H1 (cell line): ENCODE results near the gene RAB22A. TPM values are rescaled to one million over a fixed set of nuclear protein-coding genes. Genes with fewer than 3 reads are reported as not detected.

Source experiments
- CTCF ChIA-PET: fragments of 300-600 bp; sonication (Branson Sonifier 250); formaldehyde crosslinking; loops from one replicate; lab custom pipeline; 2021; ENCODE audit not compliant: partially characterized antibody; lab: Charles Lee
- POLR2A ChIA-PET: fragments of 300-600 bp; sonication (Branson Sonifier 250); formaldehyde crosslinking; loops from one replicate; lab custom pipeline; 2021; ENCODE audit warnings: inconsistent platforms; ENCODE audit not compliant: partially characterized antibody; lab: Charles Lee
- DNase-seq, 2 experiments: peaks; one replicate each; pipeline versions ENCODE4 v3.0.0 to v3.0.0-alpha.2; 2010 to 2022; ENCODE audit warnings: low spot score in 2 of 2, low read depth in 1 of 2, mixed read lengths in 1 of 2
- FAIRE-seq: peaks from 2 replicates; lab custom pipeline; 2011; peaks lifted over from hg19 to GRCh38; lab: Jason Lieb, UNC
- H2AFZ ChIP-seq: 2 replicates; pipeline ENCODE4 v1.8.1; 2012; ENCODE audit warnings: low read length, inconsistent platforms
- H2AK5ac ChIP-seq: 2 replicates; pipeline ENCODE4 v1.6.1; 2013; ENCODE audit warnings: low read depth, low read length
- H2BK120ac ChIP-seq: replicated peaks from 2 replicates; pipeline ENCODE3; 2013; ENCODE audit warnings: low read depth, low read length, inconsistent platforms
- H2BK12ac ChIP-seq: 2 replicates; pipeline ENCODE4 v1.6.1; 2013; ENCODE audit warnings: low read depth, low read length
- H2BK15ac ChIP-seq: 2 replicates; pipeline ENCODE4 v1.6.1; 2013; ENCODE audit warnings: low read length
- H2BK20ac ChIP-seq: 2 replicates; pipeline ENCODE4 v1.6.1; 2013; ENCODE audit warnings: low read length
- H2BK5ac ChIP-seq: 2 replicates; pipeline ENCODE4 v1.6.1; 2013; ENCODE audit warnings: low read depth, low read length
- H3K14ac ChIP-seq: 2 replicates; pipeline ENCODE4 v1.6.1; 2013; ENCODE audit warnings: inconsistent platforms; ENCODE audit not compliant: insufficient read length
- H3K18ac ChIP-seq: 2 replicates; pipeline ENCODE4 v1.6.1; 2013; ENCODE audit warnings: low read length; ENCODE audit errors: extremely low read depth
- H3K23ac ChIP-seq: 2 replicates; pipeline ENCODE4 v1.6.1; 2013; ENCODE audit warnings: inconsistent platforms; ENCODE audit not compliant: insufficient read length
- H3K23me2 ChIP-seq: 2 replicates; pipeline ENCODE4 v1.6.1; 2013; ENCODE audit warnings: low read depth, low read length
- H3K27ac ChIP-seq: 2 replicates; pipeline ENCODE4 v1.6.1; 2011; ENCODE audit warnings: low read depth, low read length, inconsistent platforms
- H3K27me3 ChIP-seq, 4 experiments: replicated peaks in 1 of 4; 1 replicate in 1 of 4; 2 replicates in 3 of 4; pipeline versions ENCODE4 v1.6.1 to v1.8.1; 2011 to 2013; ENCODE audit warnings: low read length in 3 of 4, mild to moderate bottlenecking in 3 of 4, inconsistent platforms in 2 of 4, mixed read lengths in 2 of 4, moderate library complexity in 1 of 4; ENCODE audit not compliant: control insufficient read depth in 3 of 4, insufficient read depth in 3 of 4; ENCODE audit errors: extremely low read depth in 1 of 4
- H3K36me3 ChIP-seq, 4 experiments: 2 replicates each; pipeline versions ENCODE4 v1.6.1 to v1.8.1; 2011 to 2013; ENCODE audit warnings: mild to moderate bottlenecking in 4 of 4, low read length in 3 of 4, moderate library complexity in 2 of 4, control low read depth in 1 of 4, inconsistent platforms in 1 of 4; ENCODE audit not compliant: insufficient read depth in 4 of 4, control insufficient read depth in 2 of 4
- H3K4ac ChIP-seq: replicated peaks from 2 replicates; pipeline ENCODE3; 2013; ENCODE audit warnings: low read length, low read depth, mixed read lengths, inconsistent platforms; ENCODE audit not compliant: insufficient read length
- H3K4me1 ChIP-seq, 4 experiments: replicated peaks in 1 of 4; 1 replicate in 1 of 4; 2 replicates in 3 of 4; pipeline versions ENCODE4 v1.6.1 to v1.8.1; 2011 to 2013; ENCODE audit warnings: low read length in 3 of 4, inconsistent platforms in 2 of 4, mixed read lengths in 1 of 4; ENCODE audit not compliant: insufficient read depth in 4 of 4, control insufficient read depth in 3 of 4
- H3K4me2 ChIP-seq, 2 experiments: 2 replicates each; pipeline versions ENCODE4 v1.6.1 to v1.8.1; 2011 to 2013; ENCODE audit warnings: low read depth in 2 of 2, low read length in 2 of 2, control low read depth in 1 of 2, inconsistent platforms in 1 of 2, mild to moderate bottlenecking in 1 of 2; ENCODE audit not compliant: insufficient read depth in 1 of 2
- H3K4me3 ChIP-seq, 4 experiments: fragments of 200-600, 300-600 bp in 1 of 4; sonication (generic), shearing (Covaris generic), sonication (Bioruptor Twin) in 1 of 4; 2 replicates each; pipeline versions ENCODE4 v1.5.1 to v1.8.1; 2011 to 2016; ENCODE audit warnings: low read length in 4 of 4, low read depth in 3 of 4, control low read depth in 2 of 4, inconsistent platforms in 2 of 4, mild to moderate bottlenecking in 2 of 4, mixed read lengths in 1 of 4, moderate library complexity in 1 of 4; ENCODE audit not compliant: insufficient read depth in 2 of 4; ENCODE audit errors: extremely low read depth in 1 of 4
- H3K56ac ChIP-seq: replicated peaks from 2 replicates; pipeline ENCODE3; 2013; ENCODE audit warnings: low read depth, mild to moderate bottlenecking, mixed read lengths, low read length, inconsistent platforms; ENCODE audit not compliant: insufficient read length
- H3K79me1 ChIP-seq: 2 replicates; pipeline ENCODE4 v1.6.1; 2013; ENCODE audit warnings: low read depth, low read length, control low read depth
- H3K79me2 ChIP-seq, 2 experiments: 2 replicates each; pipeline versions ENCODE4 v1.6.1 to v1.8.1; 2012 to 2013; ENCODE audit warnings: low read length in 2 of 2, mild to moderate bottlenecking in 2 of 2, inconsistent platforms in 1 of 2; ENCODE audit not compliant: insufficient read depth in 2 of 2, control insufficient read depth in 1 of 2
- H3K9ac ChIP-seq, 4 experiments: replicated peaks in 1 of 4; 1 replicate in 1 of 4; 2 replicates in 3 of 4; pipeline versions ENCODE4 v1.6.1 to v1.8.1; 2011 to 2013; ENCODE audit warnings: low read depth in 3 of 4, low read length in 3 of 4, control low read depth in 2 of 4, mild to moderate bottlenecking in 2 of 4, moderate library complexity in 2 of 4, inconsistent platforms in 1 of 4; ENCODE audit errors: extremely low read depth in 1 of 4
- H3K9me3 ChIP-seq, 2 experiments: 2 replicates each; pipeline versions ENCODE4 v1.6.1 to v1.8.1; 2012 to 2013; ENCODE audit warnings: mild to moderate bottlenecking in 2 of 2, moderate library complexity in 2 of 2, control low read depth in 1 of 2, inconsistent platforms in 1 of 2, low read depth in 1 of 2, low read length in 1 of 2, mixed read lengths in 1 of 2; ENCODE audit not compliant: insufficient read depth in 2 of 2
- H4K20me1 ChIP-seq, 2 experiments: replicated peaks in 1 of 2; 2 replicates each; pipeline versions ENCODE3 to v1.8.1; 2011 to 2013; ENCODE audit warnings: inconsistent platforms in 2 of 2, low read length in 2 of 2, mild to moderate bottlenecking in 1 of 2; ENCODE audit not compliant: insufficient read depth in 2 of 2, control insufficient read depth in 1 of 2
- H4K5ac ChIP-seq: 2 replicates; pipeline ENCODE4 v1.6.1; 2013; ENCODE audit warnings: low read length, low read depth, mixed read lengths, inconsistent platforms; ENCODE audit not compliant: insufficient read length
- H4K8ac ChIP-seq: 2 replicates; pipeline ENCODE4 v1.8.0; 2013; ENCODE audit warnings: mild to moderate bottlenecking, moderate library complexity, low read length, inconsistent platforms; ENCODE audit not compliant: insufficient read depth; ENCODE audit errors: extremely low read depth
- H4K91ac ChIP-seq: replicated peaks from 2 replicates; pipeline ENCODE3; 2013; ENCODE audit warnings: low read length, mixed read lengths, inconsistent platforms; ENCODE audit not compliant: insufficient read length
- BRCA1 ChIP-seq: IDR thresholded peaks from 2 replicates; pipeline ENCODE4 v1.6.1; 2012; ENCODE audit warnings: low read depth, low read length, improper control_type of control experiment
- CBX5 ChIP-seq: fragments of 300-800, 300-1000 bp; sonication (generic); IDR thresholded peaks from 2 replicates; pipeline ENCODE4 v1.7.1; 2016; ENCODE audit warnings: antibody characterized with exemption, low read length, low read depth
- CBX8 ChIP-seq: fragments of 300-800, 300-1000 bp; sonication (generic); IDR thresholded peaks from 2 replicates; pipeline ENCODE4 v1.7.1; 2016; ENCODE audit warnings: low read depth, low read length, borderline replicate concordance
- CHD1 ChIP-seq: IDR thresholded peaks from 2 replicates; pipeline ENCODE4 v1.6.1; 2012; ENCODE audit warnings: low read depth, low read length, improper control_type of control experiment
- FOSL1 ChIP-seq: IDR thresholded peaks from 2 replicates; pipeline ENCODE4 v1.6.1; 2011; ENCODE audit warnings: mild to moderate bottlenecking, low read depth, low read length, moderate library complexity; ENCODE audit not compliant: insufficient read depth
- GABPA ChIP-seq: IDR thresholded peaks from 2 replicates; pipeline ENCODE4 v1.6.1; 2011; ENCODE audit warnings: mild to moderate bottlenecking, low read length, moderate library complexity, borderline replicate concordance; ENCODE audit not compliant: insufficient read depth
- KDM5A ChIP-seq: fragments of 200-600 bp; IDR thresholded peaks from 2 replicates; pipeline ENCODE4 v1.7.1; 2012; ENCODE audit warnings: mild to moderate bottlenecking, low read length, inconsistent platforms, mixed read lengths
- RNF2 ChIP-seq: fragments of 200-900, 300-1000 bp; sonication (generic); IDR thresholded peaks from 2 replicates; pipeline ENCODE4 v1.7.1; 2016; ENCODE audit warnings: borderline replicate concordance, low read depth, mild to moderate bottlenecking, antibody characterized with exemption, low read length; ENCODE audit not compliant: poor library complexity, severe bottlenecking; ENCODE audit errors: missing control alignments
- SIRT6 ChIP-seq: IDR thresholded peaks from one replicate; pipeline ENCODE4 v1.7.1; 2012; ENCODE audit warnings: low read length, inconsistent platforms
- SP2 ChIP-seq: IDR thresholded peaks from 2 replicates; pipeline ENCODE4 v1.6.1; 2012; ENCODE audit warnings: mild to moderate bottlenecking, low read length, inconsistent platforms
- SRF ChIP-seq: IDR thresholded peaks from 2 replicates; pipeline ENCODE4 v1.6.1; 2011; ENCODE audit warnings: mild to moderate bottlenecking, low read depth, low read length, moderate library complexity
- TAF7 ChIP-seq: optimal IDR thresholded peaks from 2 replicates; pipeline ENCODE3; 2011; ENCODE audit warnings: low read depth, mild to moderate bottlenecking, inconsistent platforms, low read length, moderate library complexity, borderline replicate concordance
- TBP ChIP-seq: IDR thresholded peaks from 2 replicates; pipeline ENCODE4 v1.6.1; 2011; ENCODE audit warnings: low read depth, low read length, improper control_type of control experiment
- TCF12 ChIP-seq: IDR thresholded peaks from 2 replicates; pipeline ENCODE4 v1.6.1; 2011; ENCODE audit warnings: low read depth, mild to moderate bottlenecking, low read length
- WGBS, 2 experiments: shearing (Covaris generic) in 1 of 2; methylation state at CpG; one replicate each; pipeline versions ENCODE4 v1.1.6 to v1.1.7; 2013 to 2015; ENCODE audit warnings: low lambda C conversion rate in 2 of 2, mixed read lengths in 2 of 2, inconsistent platforms in 1 of 2, low coverage in 1 of 2, missing lambda C conversion rate in 1 of 2; ENCODE audit not compliant: insufficient replicate concordance in 2 of 2, insufficient coverage in 1 of 2, insufficient read length in 1 of 2; ENCODE audit errors: extremely low coverage in 1 of 2, missing lambda C conversion rate in 1 of 2; 5-methylcytosine and 5-hydroxymethylcytosine counted together
- polyA plus RNA-seq, 7 experiments: library from polyadenylated mRNA; depleted of rRNA in 3 of 7; stranded (reverse) in 5 of 7; unstranded in 2 of 7; fragments of >200 nt in 5 of 7; fragments of 200-250 nt in 2 of 7; gene quantifications; 1 replicate in 5 of 7; 2 replicates in 1 of 7; 4 replicates in 1 of 7; pipeline versions ENCODE4 v1.2.1 to v1.2.3, GENCODE V29; 2011 to 2013; ENCODE audit warnings: missing spikeins in 2 of 7, mixed read lengths in 2 of 7
- total RNA-seq: library from RNA; stranded (reverse); fragmentation: NEBNext Ultra II Directional; extraction: Animal tissue kit (Norgen Biotek cat#: 25700); gene quantifications from 2 replicates; pipeline ENCODE4 v1.2.1, GENCODE V29; 2021

The RAB22A gene
- total and polyA plus RNA-seq, 2 of the 8 experiments (the other 6 are each of a cell fraction or from before 2014, with no cell fraction given), result 3.1 to 6.6 TPM

DNA sequence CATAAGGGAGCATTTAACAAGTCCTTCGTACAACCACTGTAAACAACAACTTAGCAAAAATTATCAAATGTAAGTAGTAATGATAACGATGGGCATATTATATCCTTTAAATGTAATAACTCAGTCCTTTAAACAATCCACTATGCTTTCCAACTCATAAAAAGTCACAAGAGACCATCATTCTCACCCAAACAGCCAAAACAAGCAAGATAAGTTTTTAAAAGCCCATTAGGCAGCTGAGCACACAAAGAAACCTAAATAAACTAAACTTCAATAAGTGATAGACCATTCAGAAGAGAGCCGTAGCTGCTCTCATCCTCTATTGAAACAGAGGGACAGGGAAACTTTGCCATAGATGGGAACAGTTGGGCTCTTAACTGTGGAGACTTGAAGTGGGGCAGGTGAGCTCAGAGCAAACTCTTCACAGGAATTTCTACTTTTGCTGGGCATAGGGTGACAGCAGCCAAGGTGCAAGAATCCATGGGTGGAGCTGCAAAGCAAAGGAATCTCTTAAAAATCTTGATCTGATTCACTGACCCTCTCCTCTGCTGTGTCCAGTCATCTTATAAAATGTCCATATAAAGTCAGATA lies 22.5 kb downstream of the RAB22A start:
- Histone ChIP-seq H3K18ac (no peak overlapping the region), H3K14ac (no peak overlapping the region), H3K23me2 (no peaks in the 10 kb centered on the region), H3K9me3 (no peaks in the 10 kb centered on the region), H4K91ac (no peak overlapping the region), H3K36me3 (no peaks in the 10 kb centered on the region), H4K20me1 (no peaks in the 10 kb centered on the region), H2BK12ac (no peak overlapping the region), H3K4me3 (no peak overlapping the region), H3K27ac (no peak overlapping the region), H4K8ac (no peak overlapping the region), H3K27me3 (no peaks in the 10 kb centered on the region), H3K4me1 (peaks cover 0 to 2% (median 0%) of the 10 kb centered on the region in 4 experiments; a peak in 2 of 7 replicates), H3K4ac (no peak overlapping the region), H3K56ac (no peak overlapping the region), H2AFZ (no peak overlapping the region), H3K79me2 (peaks cover 0 to 36% of the 10 kb centered on the region in 2 experiments; a peak in 2 of 4 replicates), H3K9ac (no peak overlapping the region), H3K23ac (no peak overlapping the region), H2AK5ac (no peak overlapping the region), H3K79me1 (peaks cover 3% of the 10 kb centered on the region; the same call in 1 of the 2 replicates), H2BK120ac (no peak overlapping the region), H4K5ac (no peak overlapping the region), H2BK15ac (no peak overlapping the region), H2BK20ac (no peak overlapping the region), H2BK5ac (no peak overlapping the region), H3K4me2 (no peak overlapping the region)
- CTCF ChIA-PET, result interaction anchor here (0.8 kb wide), 1 partner anchor 116 kb away, joined by 3 read pairs; no protein-coding TSS in a partner anchor
- no peak for DNase-seq
- 79% methylated on average over 3 of the region's 3 CpGs; no CpG with 5 or more reads in 1 of the 2 experiments for WGBS, 2 experiments
- FAIRE-seq, result no peak
- POLR2A ChIA-PET, result no interaction called here
- TF ChIP-seq BRCA1 (no peak), FOSL1 (no peak), GABPA (no peak), RNF2 (no peak), SIRT6 (no peak), TCF12 (no peak), CBX8 (no peak), SP2 (no peak), TBP (no peak), KDM5A (no peak), CHD1 (no peak), TAF7 (no peak), CBX5 (no peak), SRF (no peak)
